ENCODE measurements around the gene ARIH1. TPM values are rescaled to one million over a fixed set of nuclear protein-coding genes. Genes with fewer than 3 reads are reported as not detected.
A peak's percentile ranks its signal among the peaks of the same experiment; 100 is the strongest.

ARIH1 gene
- total RNA-seq, 1 experiment from 2014 or later = 192 TPM

GRCh38 chr15:72450805-72451204 is 23.3 kb upstream of the ARIH1 start:
- H3K36me3 ChIP-seq (ENCODE audit: control insufficient read depth, insufficient read depth, low read length) = no peaks in the 10 kb centered on the region
- BruUV-seq (replicated peaks) = no TSS peak
- TF ChIP-seq POLR2AphosphoS5 (IDR thresholded peaks at IDR 0.05; ENCODE audit: low read depth, low read length) (no peak), CTCF (IDR thresholded peaks at IDR 0.05) (no peak), SIN3A (IDR thresholded peaks at IDR 0.05; ENCODE audit: borderline replicate concordance, insufficient read depth, low read depth, low read length) (no peak), TCF7L2 (IDR thresholded peaks at IDR 0.05; ENCODE audit: low read depth, low read length) (no peak)
- TF ChIP-seq, protein P1, sequence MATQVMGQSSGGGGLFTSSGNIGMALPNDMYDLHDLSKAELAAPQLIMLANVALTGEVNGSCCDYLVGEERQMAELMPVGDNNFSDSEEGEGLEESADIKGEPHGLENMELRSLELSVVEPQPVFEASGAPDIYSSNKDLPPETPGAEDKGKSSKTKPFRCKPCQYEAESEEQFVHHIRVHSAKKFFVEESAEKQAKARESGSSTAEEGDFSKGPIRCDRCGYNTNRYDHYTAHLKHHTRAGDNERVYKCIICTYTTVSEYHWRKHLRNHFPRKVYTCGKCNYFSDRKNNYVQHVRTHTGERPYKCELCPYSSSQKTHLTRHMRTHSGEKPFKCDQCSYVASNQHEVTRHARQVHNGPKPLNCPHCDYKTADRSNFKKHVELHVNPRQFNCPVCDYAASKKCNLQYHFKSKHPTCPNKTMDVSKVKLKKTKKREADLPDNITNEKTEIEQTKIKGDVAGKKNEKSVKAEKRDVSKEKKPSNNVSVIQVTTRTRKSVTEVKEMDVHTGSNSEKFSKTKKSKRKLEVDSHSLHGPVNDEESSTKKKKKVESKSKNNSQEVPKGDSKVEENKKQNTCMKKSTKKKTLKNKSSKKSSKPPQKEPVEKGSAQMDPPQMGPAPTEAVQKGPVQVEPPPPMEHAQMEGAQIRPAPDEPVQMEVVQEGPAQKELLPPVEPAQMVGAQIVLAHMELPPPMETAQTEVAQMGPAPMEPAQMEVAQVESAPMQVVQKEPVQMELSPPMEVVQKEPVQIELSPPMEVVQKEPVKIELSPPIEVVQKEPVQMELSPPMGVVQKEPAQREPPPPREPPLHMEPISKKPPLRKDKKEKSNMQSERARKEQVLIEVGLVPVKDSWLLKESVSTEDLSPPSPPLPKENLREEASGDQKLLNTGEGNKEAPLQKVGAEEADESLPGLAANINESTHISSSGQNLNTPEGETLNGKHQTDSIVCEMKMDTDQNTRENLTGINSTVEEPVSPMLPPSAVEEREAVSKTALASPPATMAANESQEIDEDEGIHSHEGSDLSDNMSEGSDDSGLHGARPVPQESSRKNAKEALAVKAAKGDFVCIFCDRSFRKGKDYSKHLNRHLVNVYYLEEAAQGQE (IDR thresholded peaks at IDR 0.05; ENCODE audit: insufficient read depth in 1 of 2, low read depth in 2 of 2, low read length in 1 of 2) = no peak
- H3K27me3 ChIP-seq (ENCODE audit: control insufficient read depth, insufficient read depth, low read length) = no peaks in the 10 kb centered on the region
- no peak overlapping the region for H3K4me3 ChIP-seq (ENCODE audit: low read depth in 2 of 2, low read length in 2 of 2)
- in situ Hi-C loops (cut with HindIII; ENCODE audit: low pct_unique_long_range_greater_than_20kb, low sequenced_read_pairs) = no loop called here
- H3K4me1 ChIP-seq (ENCODE audit: control insufficient read depth, insufficient read depth, low read length) = no peaks in the 10 kb centered on the region
- CTCF ChIA-PET = interaction anchor here (0.5 kb wide), 1 partner anchor 469 kb away, joined by 8 read pairs; no protein-coding TSS in a partner anchor
- POLR2A ChIA-PET = no interaction called here
- no peak for DNase-seq (ENCODE audit: low read depth, low spot score)
- no peak overlapping the region for H3K27ac ChIP-seq (ENCODE audit: low read length)
- ATAC-seq = peak; percentile 45; the same call in 1 of the 2 replicates
- H3K9me3 ChIP-seq (ENCODE audit: control insufficient read depth, insufficient read depth, low read depth, low read length) = no peaks in the 10 kb centered on the region
- intact Hi-C loops (cut with micrococcal nuclease; ENCODE audit: unreplicated experiment) = no loop called here

DNA sequence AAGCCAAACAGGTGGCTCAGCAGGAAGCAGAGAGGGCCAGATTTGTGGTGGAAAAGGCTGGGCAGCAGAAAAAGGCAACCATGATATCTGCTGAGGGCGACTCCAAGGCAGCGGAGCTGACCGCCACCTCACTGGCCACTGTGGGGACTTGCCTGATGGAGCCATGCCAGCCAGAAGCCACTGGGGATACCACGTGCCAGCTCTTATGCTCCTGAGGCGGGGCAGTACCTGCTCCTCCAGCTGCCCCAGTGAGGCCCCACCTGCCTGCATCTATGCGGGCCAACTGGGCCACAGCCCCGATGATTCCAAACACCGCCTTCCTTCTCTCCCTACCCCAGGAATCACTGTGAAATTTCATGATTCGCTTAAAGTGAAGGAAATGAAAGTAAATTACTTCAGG is 22.9 kb upstream of the ARIH1 start:
- POLR2A ChIA-PET = no interaction called here
- Histone ChIP-seq H3K4me1 (ENCODE audit: control insufficient read depth, insufficient read depth, low read length) (no peaks in the 10 kb centered on the region), H3K36me3 (ENCODE audit: control insufficient read depth, insufficient read depth, low read length) (no peaks in the 10 kb centered on the region), H3K4me3 (ENCODE audit: low read depth in 2 of 2, low read length in 2 of 2) (peak overlapping the region in 1 of 2 experiments; percentile 10; a peak in 1 of 4 replicates), H3K9me3 (ENCODE audit: control insufficient read depth, insufficient read depth, low read depth, low read length) (no peaks in the 10 kb centered on the region), H3K27me3 (ENCODE audit: control insufficient read depth, insufficient read depth, low read length) (no peaks in the 10 kb centered on the region), H3K27ac (ENCODE audit: low read length) (no peak overlapping the region)
- ATAC-seq (peak; percentile 30; the same call in 1 of the 2 replicates), DNase-seq (ENCODE audit: low read depth, low spot score) (no peak)
- intact Hi-C loops (cut with micrococcal nuclease; ENCODE audit: unreplicated experiment) (no loop called here), in situ Hi-C loops (cut with HindIII; ENCODE audit: low pct_unique_long_range_greater_than_20kb, low sequenced_read_pairs) (no loop called here)
- TF ChIP-seq POLR2AphosphoS5 (IDR thresholded peaks at IDR 0.05; ENCODE audit: low read depth, low read length) = no peak
- TF ChIP-seq SIN3A (IDR thresholded peaks at IDR 0.05; ENCODE audit: borderline replicate concordance, insufficient read depth, low read depth, low read length) = no peak
- TF ChIP-seq, protein P1 (IDR thresholded peaks at IDR 0.05; ENCODE audit: insufficient read depth in 1 of 2, low read depth in 2 of 2, low read length in 1 of 2) = no peak
- no peak for TF ChIP-seq CTCF (IDR thresholded peaks at IDR 0.05)
- TF ChIP-seq TCF7L2 (IDR thresholded peaks at IDR 0.05; ENCODE audit: low read depth, low read length) = no peak
- CTCF ChIA-PET = no interaction called here
- no TSS peak for BruUV-seq (replicated peaks)

Measured in Panc1 (cell line).